Measurements from ENCODE around the gene SLC2A6. TPM values are rescaled to one million over a fixed set of nuclear protein-coding genes. Genes with fewer than 3 reads are reported as not detected.
A peak's percentile ranks its signal among the peaks of the same experiment; 100 is the strongest.

SLC2A6 gene
- total RNA-seq, 1 donor from 2014 or later: 13.7 TPM

GRCh38 chr9:133493428-133493827, 14.5 kb upstream of the SLC2A6 start:
- no peaks in the 10 kb centered on the region for H3K36me3 Mint-ChIP-seq (ENCODE audit: low read depth)
- DNase-seq (ENCODE audit: low spot score): no peak
- no peaks in the 10 kb centered on the region for H3K9me3 Mint-ChIP-seq (ENCODE audit: low read depth)
- H3K4me1 Mint-ChIP-seq (ENCODE audit: low read depth): peaks cover 28% of the 10 kb centered on the region
- H3K27me3 Mint-ChIP-seq (ENCODE audit: low read depth): peaks cover 13% of the 10 kb centered on the region
- no peak overlapping the region for H3K27ac Mint-ChIP-seq (ENCODE audit: unreplicated experiment)
- TF ChIP-seq CTCF (IDR thresholded peaks at IDR 0.05): no peak
- H3K4me3 Mint-ChIP-seq (ENCODE audit: unreplicated experiment): no peak overlapping the region

GRCh38 chr9:133492061-133493021, 13.4 kb upstream of the SLC2A6 start:
- H3K27me3 Mint-ChIP-seq (ENCODE audit: low read depth): peaks cover 6% of the 10 kb centered on the region
- H3K27ac Mint-ChIP-seq (ENCODE audit: unreplicated experiment): peak overlapping the region; percentile 90
- H3K4me3 Mint-ChIP-seq (ENCODE audit: unreplicated experiment): no peak overlapping the region
- H3K9me3 Mint-ChIP-seq (ENCODE audit: low read depth): no peaks in the 10 kb centered on the region
- no peaks in the 10 kb centered on the region for H3K36me3 Mint-ChIP-seq (ENCODE audit: low read depth)
- TF ChIP-seq CTCF (IDR thresholded peaks at IDR 0.05): peak; percentile 11
- no peak for DNase-seq (ENCODE audit: low spot score)
- H3K4me1 Mint-ChIP-seq (ENCODE audit: low read depth): peaks cover 28% of the 10 kb centered on the region

- Mint-ChIP-seq H3K9me3 (ENCODE audit: low read depth) (no peaks in the 10 kb centered on the region), H3K36me3 (ENCODE audit: low read depth) (no peaks in the 10 kb centered on the region), H3K27ac (ENCODE audit: unreplicated experiment) (peak overlapping the region; percentile 90), H3K4me1 (ENCODE audit: low read depth) (peaks cover 28% of the 10 kb centered on the region), H3K4me3 (ENCODE audit: unreplicated experiment) (no peak overlapping the region), H3K27me3 (ENCODE audit: low read depth) (peaks cover 3% of the 10 kb centered on the region)
- DNase-seq (ENCODE audit: low spot score): no peak
- no peak for TF ChIP-seq CTCF (IDR thresholded peaks at IDR 0.05)
Observed at GRCh38 chr9:133491656-133491925, 12.7 kb upstream of the SLC2A6 start.

- Mint-ChIP-seq H3K4me1 (ENCODE audit: low read depth) (peaks cover 30% of the 10 kb centered on the region), H3K36me3 (ENCODE audit: low read depth) (no peaks in the 10 kb centered on the region), H3K27ac (ENCODE audit: unreplicated experiment) (peak overlapping the region; percentile 90), H3K9me3 (ENCODE audit: low read depth) (no peaks in the 10 kb centered on the region), H3K4me3 (ENCODE audit: unreplicated experiment) (no peak overlapping the region), H3K27me3 (ENCODE audit: low read depth) (no peaks in the 10 kb centered on the region)
- peak; percentile 83 for DNase-seq (ENCODE audit: low spot score)
- TF ChIP-seq CTCF (IDR thresholded peaks at IDR 0.05): no peak
Observed at GRCh38 chr9:133490865-133491655, 12.2 kb upstream of the SLC2A6 start.

GRCh38 chr9:133490201-133490681, 11.3 kb upstream of the SLC2A6 start:
- peak; percentile 68 for DNase-seq (ENCODE audit: low spot score)
- no peak for TF ChIP-seq CTCF (IDR thresholded peaks at IDR 0.05)
- no peak overlapping the region for H3K27ac Mint-ChIP-seq (ENCODE audit: unreplicated experiment)
- H3K4me3 Mint-ChIP-seq (ENCODE audit: unreplicated experiment): no peak overlapping the region
- H3K9me3 Mint-ChIP-seq (ENCODE audit: low read depth): no peaks in the 10 kb centered on the region
- H3K27me3 Mint-ChIP-seq (ENCODE audit: low read depth): no peaks in the 10 kb centered on the region
- peaks cover 30% of the 10 kb centered on the region for H3K4me1 Mint-ChIP-seq (ENCODE audit: low read depth)
- no peaks in the 10 kb centered on the region for H3K36me3 Mint-ChIP-seq (ENCODE audit: low read depth)

Measured in chondrocyte (in vitro differentiated cells).